Liver (tissue), 9 donors: ENCODE data around the gene FRMD1. TPM values are rescaled to one million over a fixed set of nuclear protein-coding genes. Genes with fewer than 3 reads are reported as not detected.
A peak's percentile ranks its signal among the peaks of the same experiment; 100 is the strongest.

Experiments used
- DNase-seq: peaks from one replicate; pipeline ENCODE4 v3.0.0-alpha.2; 2017; ENCODE audit warnings: low spot score
- H3K27ac ChIP-seq, 2 donors: one replicate each; pipeline ENCODE4 v1.7.0; 2013; ENCODE audit warnings: inconsistent platforms in 2 of 2, low read length in 2 of 2, control low read depth in 1 of 2, low read depth in 1 of 2, mild to moderate bottlenecking in 1 of 2
- H3K27me3 ChIP-seq, 4 donors: one replicate each; pipeline versions ENCODE4 v1.6.1 to v1.7.0; 2013; ENCODE audit warnings: low read length in 3 of 4, inconsistent platforms in 1 of 4, mild to moderate bottlenecking in 1 of 4, moderate library complexity in 1 of 4; ENCODE audit not compliant: control insufficient read depth in 4 of 4, insufficient read depth in 4 of 4
- H3K36me3 ChIP-seq, 4 donors: one replicate each; pipeline versions ENCODE4 v1.6.1 to v1.7.0; 2013; ENCODE audit warnings: low read length in 3 of 4, mild to moderate bottlenecking in 3 of 4, low read depth in 1 of 4, moderate library complexity in 1 of 4; ENCODE audit not compliant: control insufficient read depth in 4 of 4, insufficient read depth in 3 of 4
- H3K4me1 ChIP-seq, 4 donors: one replicate each; pipeline versions ENCODE4 v1.6.1 to v1.7.0; 2013; ENCODE audit warnings: low read length in 3 of 4, mild to moderate bottlenecking in 3 of 4, moderate library complexity in 1 of 4; ENCODE audit not compliant: control insufficient read depth in 4 of 4, insufficient read depth in 4 of 4
- H3K4me3 ChIP-seq, 3 donors: one replicate each; pipeline versions ENCODE4 v1.6.1 to v1.7.0; 2013; ENCODE audit warnings: low read length in 3 of 3, control low read depth in 1 of 3, low read depth in 1 of 3, mild to moderate bottlenecking in 1 of 3
- H3K9ac ChIP-seq, 2 donors: one replicate each; pipeline ENCODE4 v1.7.0; 2013; ENCODE audit warnings: low read length in 2 of 2, mild to moderate bottlenecking in 2 of 2, moderate library complexity in 2 of 2, control low read depth in 1 of 2, low read depth in 1 of 2
- H3K9me3 ChIP-seq, 4 donors: one replicate each; pipeline versions ENCODE4 v1.6.1 to v1.7.0; 2013; ENCODE audit warnings: low read length in 3 of 4; ENCODE audit not compliant: control insufficient read depth in 4 of 4
- EGR1 ChIP-seq, 2 donors: IDR thresholded peaks; 2 replicates each; pipeline ENCODE4 v1.6.1; 2016 to 2018; ENCODE audit warnings: antibody characterized with exemption in 2 of 2, low read depth in 2 of 2
- FOXA1 ChIP-seq: IDR thresholded peaks from 2 replicates; pipeline ENCODE4 v1.6.1; 2016; ENCODE audit warnings: antibody characterized with exemption
- HNF4A ChIP-seq, 2 donors: conservative IDR thresholded peaks; 2 replicates each; pipeline ENCODE4 v1.6.1; 2016; ENCODE audit warnings: antibody characterized with exemption in 2 of 2, mild to moderate bottlenecking in 2 of 2
- HNF4G ChIP-seq: IDR thresholded peaks from 2 replicates; pipeline ENCODE4 v1.6.1; 2016; ENCODE audit warnings: antibody characterized with exemption
- JUND ChIP-seq, 2 donors: IDR thresholded peaks; 2 replicates each; pipeline ENCODE4 v1.6.1; 2016; ENCODE audit warnings: antibody characterized with exemption in 2 of 2
- RAD21 ChIP-seq, 2 donors: IDR thresholded peaks; 2 replicates each; pipeline ENCODE4 v1.6.1; 2016; ENCODE audit warnings: antibody characterized with exemption in 2 of 2, mild to moderate bottlenecking in 2 of 2
- SP1 ChIP-seq: IDR thresholded peaks from 2 replicates; pipeline ENCODE4 v1.6.1; 2018; ENCODE audit warnings: antibody characterized with exemption, mild to moderate bottlenecking
- TAF1 ChIP-seq: conservative IDR thresholded peaks from 2 replicates; pipeline ENCODE4 v1.6.1; 2016; ENCODE audit warnings: antibody characterized with exemption, mild to moderate bottlenecking
- WGBS: extraction: QIAGEN DNeasy Blood & Tissue Kit; methylation state at CpG from one replicate; pipeline ENCODE4 v1.1.7; 2013; 5-methylcytosine and 5-hydroxymethylcytosine counted together
- polyA plus RNA-seq, 2 donors: library from polyadenylated mRNA; stranded (reverse) in 1 of 2; unstranded in 1 of 2; fragments of 200-250 nt in 1 of 2; fragments of >200 nt in 1 of 2; fragmentation: Nextera tagmentation in 1 of 2; extraction: Ambion mirVana in 1 of 2; gene quantifications; one replicate each; pipeline versions ENCODE4 v1.2.1 to v1.2.3, GENCODE V29; 2013 to 2015
- total RNA-seq, 2 donors: library from RNA; depleted of rRNA; stranded (reverse); fragments of >200 nt; gene quantifications; one replicate each; pipeline ENCODE4 v1.2.3, GENCODE V29; 2014
- TF ChIP-seq, protein P1 (sequence below): IDR thresholded peaks from 2 replicates; pipeline ENCODE4 v1.6.1; 2016; ENCODE audit warnings: antibody characterized with exemption
- TF ChIP-seq, protein P2 (sequence below): IDR thresholded peaks from 2 replicates; pipeline ENCODE4 v1.6.1; 2016; ENCODE audit warnings: antibody characterized with exemption
- TF ChIP-seq, protein P3 (sequence below): fragments of 150-350 bp; IDR thresholded peaks from 2 replicates; pipeline ENCODE4 v1.5.1; 2017; ENCODE audit warnings: improper control_type of control experiment, low read depth, low read length; ENCODE audit not compliant: missing input control
- TF ChIP-seq, protein P4 (sequence below): IDR thresholded peaks from 2 replicates; pipeline ENCODE4 v1.6.1; 2016; ENCODE audit warnings: antibody characterized with exemption
- donor health status: healthy.
- donor health status: healthy.
- donor health status: healthy.
- donor health status: healthy.
- donor health status: healthy.

Gene FRMD1
- total and polyA plus RNA-seq, 4 donors: 0.04 to 0.17 (median 0.12) TPM

DNA sequence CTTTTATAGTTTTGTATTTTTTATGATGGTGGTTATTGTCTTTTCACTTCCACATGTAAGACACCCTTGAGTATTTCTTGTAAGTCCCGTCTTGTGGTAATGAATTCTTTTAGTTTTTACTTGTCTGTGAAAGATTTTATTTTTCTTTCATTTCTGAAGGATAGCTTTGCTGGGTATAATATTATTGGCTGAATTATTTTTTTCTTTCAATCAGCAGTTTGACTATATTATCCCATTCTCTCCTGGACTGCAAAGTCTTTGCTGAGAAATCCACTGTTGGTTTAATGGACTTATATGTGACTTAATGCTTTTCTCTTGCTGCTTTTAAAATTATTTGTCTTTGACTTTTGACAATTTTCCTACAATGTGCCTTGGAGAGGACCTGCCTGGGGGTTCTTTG lies 67.7 kb downstream of the FRMD1 start (continued):
- TF ChIP-seq, protein P1, sequence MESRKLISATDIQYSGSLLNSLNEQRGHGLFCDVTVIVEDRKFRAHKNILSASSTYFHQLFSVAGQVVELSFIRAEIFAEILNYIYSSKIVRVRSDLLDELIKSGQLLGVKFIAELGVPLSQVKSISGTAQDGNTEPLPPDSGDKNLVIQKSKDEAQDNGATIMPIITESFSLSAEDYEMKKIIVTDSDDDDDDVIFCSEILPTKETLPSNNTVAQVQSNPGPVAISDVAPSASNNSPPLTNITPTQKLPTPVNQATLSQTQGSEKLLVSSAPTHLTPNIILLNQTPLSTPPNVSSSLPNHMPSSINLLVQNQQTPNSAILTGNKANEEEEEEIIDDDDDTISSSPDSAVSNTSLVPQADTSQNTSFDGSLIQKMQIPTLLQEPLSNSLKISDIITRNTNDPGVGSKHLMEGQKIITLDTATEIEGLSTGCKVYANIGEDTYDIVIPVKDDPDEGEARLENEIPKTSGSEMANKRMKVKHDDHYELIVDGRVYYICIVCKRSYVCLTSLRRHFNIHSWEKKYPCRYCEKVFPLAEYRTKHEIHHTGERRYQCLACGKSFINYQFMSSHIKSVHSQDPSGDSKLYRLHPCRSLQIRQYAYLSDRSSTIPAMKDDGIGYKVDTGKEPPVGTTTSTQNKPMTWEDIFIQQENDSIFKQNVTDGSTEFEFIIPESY: no peak
- no peak for TF ChIP-seq FOXA1
- no peak for TF ChIP-seq HNF4A (conservative IDR thresholded peaks at IDR 0.05)
- TF ChIP-seq, protein P2, sequence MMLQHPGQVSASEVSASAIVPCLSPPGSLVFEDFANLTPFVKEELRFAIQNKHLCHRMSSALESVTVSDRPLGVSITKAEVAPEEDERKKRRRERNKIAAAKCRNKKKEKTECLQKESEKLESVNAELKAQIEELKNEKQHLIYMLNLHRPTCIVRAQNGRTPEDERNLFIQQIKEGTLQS: no peak
- no peak for TF ChIP-seq JUND (IDR thresholded peaks at IDR 0.05)
- no peak for TF ChIP-seq EGR1 (IDR thresholded peaks at IDR 0.05; ENCODE audit: low read depth in 2 of 2)

DNA sequence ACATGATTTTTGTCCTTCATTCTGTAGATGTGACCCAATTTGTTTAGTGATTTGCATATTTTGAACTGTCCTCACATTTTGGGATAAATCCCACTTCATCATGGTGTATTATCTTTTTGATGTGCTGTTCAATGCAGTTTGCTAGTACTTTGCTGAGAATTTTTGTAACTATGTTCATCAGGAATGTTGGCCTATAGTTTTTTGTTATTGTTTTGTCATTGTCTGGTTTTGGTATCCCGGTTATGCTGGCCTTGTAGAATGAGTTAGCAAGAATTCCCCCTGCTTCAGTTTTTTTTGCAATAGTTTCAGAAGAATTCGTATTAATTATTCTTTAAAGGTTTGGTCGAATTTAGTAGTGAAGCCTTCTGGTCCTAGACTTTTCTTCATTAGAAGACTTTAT lies 69.7 kb downstream of the FRMD1 start:
- TF ChIP-seq TAF1: no peak
- TF ChIP-seq RAD21 (IDR thresholded peaks at IDR 0.05): no peak
- TF ChIP-seq, protein P2: no peak
- H3K9me3 ChIP-seq: peaks cover 2 to 16% (median 7%) of the 10 kb centered on the region in 4 donors
- WGBS: 92% methylated on average over 3 of the region's 3 CpGs

DNA sequence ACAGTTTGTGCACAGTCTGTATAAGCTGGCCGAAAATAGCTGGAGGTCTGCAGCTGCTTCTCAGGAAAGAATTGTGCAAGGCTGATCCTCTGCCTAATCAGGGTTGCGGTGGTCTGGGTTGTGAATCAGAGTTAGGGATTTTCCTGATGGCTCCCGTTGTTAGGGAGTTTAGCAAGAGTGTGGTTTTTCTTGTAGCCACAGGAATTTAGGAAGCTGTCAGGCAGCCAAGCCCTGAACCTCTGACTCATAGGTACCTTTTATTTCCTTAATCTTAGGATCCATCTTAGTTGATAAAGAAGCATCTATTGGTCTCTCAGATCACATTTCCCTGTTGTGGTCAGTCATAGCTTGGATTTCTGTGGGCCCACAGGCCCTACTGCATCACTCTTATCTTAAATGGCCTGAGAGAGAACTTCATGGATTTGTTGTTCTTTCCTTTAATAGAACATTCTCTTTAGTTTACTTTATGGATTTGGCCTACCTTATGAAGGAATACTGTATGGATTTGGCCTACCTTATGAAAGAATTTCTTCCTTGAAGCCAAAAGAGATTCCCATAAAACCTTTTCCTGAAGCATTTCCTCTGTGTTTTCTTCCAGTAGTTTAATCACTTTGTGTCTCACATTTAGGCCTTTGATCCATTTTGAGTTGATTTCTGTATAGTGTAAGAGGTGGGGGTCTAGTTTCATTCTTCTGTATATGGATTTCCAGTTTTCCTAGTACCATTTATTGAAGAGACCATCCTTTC lies 71.2 kb downstream of the FRMD1 start:
- Histone ChIP-seq H3K9ac (no peak overlapping the region), H3K4me3 (no peak overlapping the region), H3K4me1 (no peaks in the 10 kb centered on the region), H3K27me3 (no peaks in the 10 kb centered on the region), H3K27ac (no peak overlapping the region), H3K9me3 (peaks cover 2 to 16% (median 7%) of the 10 kb centered on the region in 4 donors), H3K36me3 (no peaks in the 10 kb centered on the region)
- peak; percentile 4 for DNase-seq
- WGBS: 69% methylated on average over 3 of the region's 3 CpGs
- TF ChIP-seq HNF4A (conservative IDR thresholded peaks at IDR 0.05) (no peak), HNF4G (no peak), SP1 (no peak), FOXA1 (no peak)
- TF ChIP-seq, protein P2: no peak
- TF ChIP-seq, protein P3, sequence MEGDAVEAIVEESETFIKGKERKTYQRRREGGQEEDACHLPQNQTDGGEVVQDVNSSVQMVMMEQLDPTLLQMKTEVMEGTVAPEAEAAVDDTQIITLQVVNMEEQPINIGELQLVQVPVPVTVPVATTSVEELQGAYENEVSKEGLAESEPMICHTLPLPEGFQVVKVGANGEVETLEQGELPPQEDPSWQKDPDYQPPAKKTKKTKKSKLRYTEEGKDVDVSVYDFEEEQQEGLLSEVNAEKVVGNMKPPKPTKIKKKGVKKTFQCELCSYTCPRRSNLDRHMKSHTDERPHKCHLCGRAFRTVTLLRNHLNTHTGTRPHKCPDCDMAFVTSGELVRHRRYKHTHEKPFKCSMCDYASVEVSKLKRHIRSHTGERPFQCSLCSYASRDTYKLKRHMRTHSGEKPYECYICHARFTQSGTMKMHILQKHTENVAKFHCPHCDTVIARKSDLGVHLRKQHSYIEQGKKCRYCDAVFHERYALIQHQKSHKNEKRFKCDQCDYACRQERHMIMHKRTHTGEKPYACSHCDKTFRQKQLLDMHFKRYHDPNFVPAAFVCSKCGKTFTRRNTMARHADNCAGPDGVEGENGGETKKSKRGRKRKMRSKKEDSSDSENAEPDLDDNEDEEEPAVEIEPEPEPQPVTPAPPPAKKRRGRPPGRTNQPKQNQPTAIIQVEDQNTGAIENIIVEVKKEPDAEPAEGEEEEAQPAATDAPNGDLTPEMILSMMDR: no peak
- TF ChIP-seq, protein P4, sequence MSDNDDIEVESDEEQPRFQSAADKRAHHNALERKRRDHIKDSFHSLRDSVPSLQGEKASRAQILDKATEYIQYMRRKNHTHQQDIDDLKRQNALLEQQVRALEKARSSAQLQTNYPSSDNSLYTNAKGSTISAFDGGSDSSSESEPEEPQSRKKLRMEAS: no peak

More for the DNA sequence above, 69.7 kb downstream of the FRMD1 start:
- no peaks in the 10 kb centered on the region for H3K36me3 ChIP-seq
- H3K4me1 ChIP-seq: peaks cover 0 to 4% (median 0%) of the 10 kb centered on the region in 4 donors
- DNase-seq: no peak
- no peak overlapping the region for H3K9ac ChIP-seq
- no peak overlapping the region for H3K27ac ChIP-seq
- H3K27me3 ChIP-seq: no peaks in the 10 kb centered on the region
- H3K4me3 ChIP-seq: no peak overlapping the region
